KMS-11 (cell line): Measurements from ENCODE around the gene UNC93A.
"Not testable (repeated sequence)": the region's sequence is repeated elsewhere in the genome, so short reads cannot be mapped to it uniquely, and the experiment has no call there.

Source experiments
- H2AFZ ChIP-seq: fragments of 200-600 bp; sonication (generic); 2 replicates; pipeline ENCODE4 v1.6.1; 2016; ENCODE audit warnings: antibody characterized with exemption, mixed run types, low read depth
- H3K27ac ChIP-seq: fragments of 200-600 bp; sonication (generic); 2 replicates; pipeline ENCODE4 v1.6.1; 2016; ENCODE audit warnings: mild to moderate bottlenecking, mixed run types
- H3K27me3 ChIP-seq: fragments of 200-600 bp; sonication (generic); 2 replicates; pipeline ENCODE4 v1.6.1; 2017; ENCODE audit warnings: mild to moderate bottlenecking, low read depth, mixed run types, moderate library complexity; ENCODE audit not compliant: insufficient read depth
- H3K36me3 ChIP-seq: fragments of 200-600 bp; sonication (generic); 2 replicates; pipeline ENCODE4 v1.6.1; 2017; ENCODE audit warnings: mild to moderate bottlenecking, mixed run types; ENCODE audit not compliant: insufficient read depth
- H3K4me1 ChIP-seq: fragments of 200-600 bp; sonication (generic); 2 replicates; pipeline ENCODE4 v1.6.1; 2016; ENCODE audit warnings: mild to moderate bottlenecking, low read depth, mixed run types; ENCODE audit not compliant: poor library complexity, severe bottlenecking
- H3K4me2 ChIP-seq: fragments of 200-600 bp; sonication (generic); 2 replicates; pipeline ENCODE4 v1.7.0; 2016; ENCODE audit warnings: mild to moderate bottlenecking, mixed run types
- H3K4me3 ChIP-seq: fragments of 200-600 bp; sonication (generic); IDR thresholded peaks from 2 replicates; pipeline ENCODE4 v1.6.1; 2017; ENCODE audit warnings: low read depth, low read length, mixed read lengths; ENCODE audit not compliant: insufficient read depth
- H3K79me2 ChIP-seq: fragments of 200-600 bp; sonication (generic); 2 replicates; pipeline ENCODE4 v1.6.1; 2016; ENCODE audit warnings: low read depth, mixed run types; ENCODE audit not compliant: insufficient read depth
- H3K9ac ChIP-seq: fragments of 200-600 bp; sonication (generic); 2 replicates; pipeline ENCODE4 v1.6.1; 2016; ENCODE audit warnings: mild to moderate bottlenecking, mixed run types
- H4K20me1 ChIP-seq: fragments of 200-600 bp; sonication (generic); 2 replicates; pipeline ENCODE4 v1.6.1; 2016; ENCODE audit warnings: mild to moderate bottlenecking, mixed run types; ENCODE audit not compliant: insufficient read depth
- CTCF ChIP-seq: fragments of 200-600 bp; sonication (generic); conservative IDR thresholded peaks from 2 replicates; pipeline ENCODE4 v1.6.1; 2017; ENCODE audit warnings: low read depth, mild to moderate bottlenecking, antibody characterized with exemption, low read length, moderate library complexity, mixed read lengths

Gene UNC93A

GRCh38 chr6:167321185-167321584 is 30.1 kb downstream of the UNC93A start:
- not testable (repeated sequence) for H2AFZ ChIP-seq, H3K27ac ChIP-seq, H3K9ac ChIP-seq, H3K36me3 ChIP-seq, H3K4me1 ChIP-seq, H4K20me1 ChIP-seq, H3K4me3 ChIP-seq, H3K4me2 ChIP-seq, H3K27me3 ChIP-seq, H3K79me2 ChIP-seq

GRCh38 chr6:167323111-167323510 is 32.0 kb downstream of the UNC93A start:
- Histone ChIP-seq H2AFZ (no peak overlapping the region), H4K20me1 (no peaks in the 10 kb centered on the region), H3K9ac (no peak overlapping the region), H3K36me3 (no peaks in the 10 kb centered on the region), H3K4me2 (no peak overlapping the region), H3K27ac (no peak overlapping the region), H3K4me1 (no peaks in the 10 kb centered on the region), H3K79me2 (no peaks in the 10 kb centered on the region), H3K27me3 (no peaks in the 10 kb centered on the region), H3K4me3 (no peak overlapping the region)
- TF ChIP-seq CTCF, result no peak

GRCh38 chr6:167324111-167324510 is 33.0 kb downstream of the UNC93A start:
- H3K9ac ChIP-seq, result no peak overlapping the region
- H3K4me2 ChIP-seq, result no peak overlapping the region
- H4K20me1 ChIP-seq, result no peaks in the 10 kb centered on the region
- H3K27ac ChIP-seq, result no peak overlapping the region
- H3K27me3 ChIP-seq, result no peaks in the 10 kb centered on the region
- no peak for TF ChIP-seq CTCF
- no peaks in the 10 kb centered on the region for H3K4me1 ChIP-seq
- H3K79me2 ChIP-seq, result no peaks in the 10 kb centered on the region
- no peak overlapping the region for H3K4me3 ChIP-seq
- no peaks in the 10 kb centered on the region for H3K36me3 ChIP-seq
- H2AFZ ChIP-seq, result no peak overlapping the region

- Histone ChIP-seq H3K79me2 (no peaks in the 10 kb centered on the region), H3K4me3 (no peak overlapping the region), H3K27ac (no peak overlapping the region), H3K27me3 (no peaks in the 10 kb centered on the region), H2AFZ (no peak overlapping the region), H3K4me1 (no peaks in the 10 kb centered on the region), H3K36me3 (no peaks in the 10 kb centered on the region), H3K4me2 (no peak overlapping the region), H3K9ac (no peak overlapping the region), H4K20me1 (no peaks in the 10 kb centered on the region)
- TF ChIP-seq CTCF, result no peak
These were observed 34.7 kb downstream of the UNC93A start for GRCh38 chr6:167325766-167326165.

- TF ChIP-seq CTCF, result no peak
- Histone ChIP-seq H4K20me1 (no peaks in the 10 kb centered on the region), H3K36me3 (no peaks in the 10 kb centered on the region), H3K27me3 (no peaks in the 10 kb centered on the region), H3K9ac (no peak overlapping the region), H2AFZ (no peak overlapping the region), H3K4me2 (no peak overlapping the region), H3K79me2 (no peaks in the 10 kb centered on the region), H3K4me1 (no peaks in the 10 kb centered on the region), H3K27ac (no peak overlapping the region), H3K4me3 (no peak overlapping the region)
These were observed 36.3 kb downstream of the UNC93A start for GRCh38 chr6:167327391-167327790.
